GM18867 (cell line): ENCODE results near the gene DLX2.

Source experiments
- ATAC-seq: cut with Tn5 transposase; IDR thresholded peaks from one replicate; pipeline ENCODE4 v1.9.1; 2021; ENCODE audit warnings: mild to moderate bottlenecking, moderate library complexity; ENCODE audit not compliant: unreplicated experiment

The DLX2 gene

DNA sequence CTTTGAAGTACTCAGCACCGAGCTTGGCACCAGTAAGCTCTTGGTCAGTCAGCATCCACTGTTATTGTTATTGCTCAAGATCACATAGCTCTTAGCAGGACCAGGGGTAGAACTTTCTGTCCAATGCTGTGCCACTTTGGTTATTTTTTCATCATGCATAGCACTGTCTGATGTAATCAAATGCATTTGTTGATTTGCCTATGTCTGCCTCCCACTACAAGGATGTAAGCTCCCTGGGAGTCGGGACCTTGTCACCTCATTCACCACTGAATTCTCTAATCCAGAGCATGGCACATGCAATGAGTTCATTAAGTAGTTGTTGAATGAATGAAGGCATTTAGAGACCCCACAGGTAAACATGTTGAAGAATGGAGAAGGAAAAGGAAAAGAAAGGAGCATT lies 46.4 kb downstream of the DLX2 start:
- no peak for ATAC-seq

DNA sequence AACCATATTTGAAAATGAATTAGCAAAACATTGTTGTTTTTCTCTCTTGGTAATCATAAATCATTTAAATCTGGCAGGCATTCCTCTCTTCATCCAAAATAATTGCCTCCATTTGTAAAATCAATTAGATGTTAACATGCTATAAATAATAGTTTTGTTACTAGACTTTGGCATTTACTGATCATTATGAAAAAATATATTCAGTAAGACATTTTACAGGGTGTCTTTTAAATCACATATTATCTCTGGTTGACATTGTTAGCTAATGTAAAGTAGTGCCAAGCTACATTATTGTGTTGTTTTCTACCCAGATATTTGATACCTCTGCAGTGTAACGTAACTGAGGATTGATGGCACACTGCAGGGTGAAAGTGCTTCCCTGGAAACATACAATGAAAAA lies 49.2 kb downstream of the DLX2 start:
- no peak for ATAC-seq

DNA sequence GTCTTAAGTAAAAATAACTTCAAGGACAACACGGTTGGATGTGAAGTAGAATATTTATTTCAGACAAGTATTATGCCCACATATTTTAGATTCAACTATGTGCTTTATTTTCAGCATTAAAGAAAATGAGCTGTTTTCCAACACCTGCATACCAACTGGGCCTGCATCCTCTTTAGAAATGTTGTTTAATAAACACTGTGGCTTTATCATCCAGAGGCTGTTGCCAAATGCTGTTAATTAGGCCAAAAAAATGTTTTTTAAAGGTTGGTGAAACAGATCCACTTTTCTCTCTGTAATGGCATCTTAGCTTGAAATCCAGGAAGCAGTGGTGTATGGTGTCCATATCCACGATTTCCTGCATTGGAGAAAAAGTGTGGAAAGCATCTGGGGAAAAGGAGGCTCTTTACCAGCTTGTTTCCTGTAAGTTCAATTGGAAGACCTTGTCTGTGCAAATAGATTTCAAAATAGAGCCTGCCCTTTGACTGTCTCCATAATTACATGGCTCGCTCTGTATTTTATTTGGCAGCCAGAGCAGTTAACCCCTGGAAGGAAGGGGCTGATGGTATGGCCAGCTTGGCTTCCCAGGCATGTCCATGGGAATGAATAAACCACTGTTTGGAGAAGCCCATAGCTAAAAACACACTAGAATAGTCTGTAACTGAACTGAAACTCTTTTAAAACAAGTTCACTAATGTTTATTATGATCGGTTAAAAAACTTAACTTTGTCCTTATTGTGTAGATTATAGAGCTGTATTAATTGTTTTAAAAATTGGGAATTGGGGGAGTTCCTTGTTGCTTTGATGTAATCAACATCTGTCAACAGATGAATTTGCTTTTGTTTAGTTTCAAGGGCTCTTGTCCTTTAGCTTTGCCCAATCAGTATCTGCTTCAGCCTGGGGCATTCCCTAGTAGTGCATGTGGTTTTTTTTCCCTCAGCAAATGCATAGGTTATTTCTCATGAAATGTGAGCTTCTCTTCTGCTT lies 50.4 kb downstream of the DLX2 start:
- no peak for ATAC-seq

GRCh38 chr2:172050479-172051125 lies 52.1 kb downstream of the DLX2 start:
- no peak for ATAC-seq

- no peak for ATAC-seq
These were observed 53.1 kb downstream of the DLX2 start for GRCh38 chr2:172049567-172050120.
